Measurements from ENCODE around the gene NMRK1. TPM values are rescaled to one million over a fixed set of nuclear protein-coding genes. Genes with fewer than 3 reads are reported as not detected.

NMRK1 gene
- polyA plus RNA-seq (11.5 and 12.9 TPM in 2 replicates), polyA minus RNA-seq (3.9 and 5.0 TPM in 2 replicates)

DNA sequence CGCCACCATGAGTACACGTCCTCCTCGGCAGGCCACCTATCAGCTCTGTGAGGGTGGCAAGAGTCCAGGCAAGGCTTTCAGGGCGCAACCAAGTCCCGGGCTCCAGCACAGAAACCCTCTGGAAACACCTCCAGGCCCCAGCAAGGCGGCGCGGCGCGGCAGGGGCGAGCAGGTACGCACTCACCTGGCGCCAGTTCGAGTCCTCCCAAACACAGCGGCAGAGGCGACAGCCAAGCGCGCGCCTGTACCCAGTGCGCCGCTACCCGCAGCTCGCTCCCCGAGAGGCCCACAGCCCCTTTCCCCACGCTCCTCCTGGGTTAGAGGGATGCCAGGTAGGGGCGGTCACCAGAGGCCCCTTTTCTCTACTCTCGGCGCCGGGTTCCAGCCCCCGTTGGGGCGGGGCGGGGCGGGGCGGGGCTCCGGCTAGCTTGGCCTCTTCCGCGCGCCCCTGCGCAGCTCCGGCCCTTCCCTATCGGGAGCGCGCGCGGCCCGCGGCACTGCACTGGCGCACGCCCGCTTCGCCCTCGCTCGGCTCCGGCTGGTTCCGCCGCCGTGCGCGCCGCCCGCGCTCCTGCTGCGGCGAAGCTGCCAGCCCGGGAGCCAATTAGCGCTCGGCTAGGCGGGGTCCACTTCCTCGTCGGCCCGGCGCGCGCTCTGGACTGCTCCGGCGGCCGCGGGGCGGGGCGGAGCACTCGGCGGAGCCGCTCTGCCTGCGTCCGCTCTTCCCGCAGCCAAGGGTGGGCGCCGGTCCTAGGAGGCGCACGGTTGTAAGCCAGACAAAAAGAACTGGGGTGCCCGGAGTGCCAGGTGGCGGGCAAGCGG lies at the start of gene NMRK1, which contains the start of gene OSTF1:
Gene NMRK1 (minus strand): TSS at position 332 of the 822 bp plus-strand sequence. CDS start 5,040 bp downstream, outside the sequence.
Gene OSTF1 (plus strand): TSS at position 691 of the 822 bp plus-strand sequence. CDS start 179 bp downstream, outside the sequence.
- Histone ChIP-seq H2AFZ (ENCODE audit: low read depth, low read length) (peak within 1 kb of the TSS; percentile 62), H3K9me2 (ENCODE audit: insufficient read depth, low read length) (no peaks in the 10 kb centered on the region), H3K27me3 (ENCODE audit: insufficient read depth, low read depth, low read length) (peaks cover 11% of the 10 kb centered on the region), H3K36me3 (ENCODE audit: insufficient read depth, low read length) (no peaks in the 10 kb centered on the region), H3K79me2 (replicated peaks; ENCODE audit: insufficient read depth, low read length) (no peaks in the 10 kb centered on the region), H3K4me3 (ENCODE audit: low read length) (peak within 1 kb of the TSS; percentile 93), H3K9ac (ENCODE audit: low read length) (peak within 1 kb of the TSS; percentile 67), H3K9me3 (ENCODE audit: low read length) (no peaks in the 10 kb centered on the region), H4K20me1 (ENCODE audit: insufficient read depth) (no peaks in the 10 kb centered on the region), H3K27ac (ENCODE audit: low read length) (peak within 1 kb of the TSS; percentile 52), H3F3A (ENCODE audit: insufficient read depth, low read length, poor library complexity, severe bottlenecking) (no peaks in the 10 kb centered on the region), H3K4me2 (ENCODE audit: low read length) (peak within 1 kb of the TSS; percentile 99)
- TF ChIP-seq RAD21 (conservative IDR thresholded peaks at IDR 0.05) (peak; percentile 11), EZH2 (IDR thresholded peaks at IDR 0.05; ENCODE audit: borderline replicate concordance, insufficient read depth, low read length, poor library complexity, severe bottlenecking) (no peak), SMC3 (conservative IDR thresholded peaks at IDR 0.05; ENCODE audit: poor library complexity) (no peak), TAF1 (IDR thresholded peaks at IDR 0.05; ENCODE audit: low read depth) (peak; percentile 15), POLR2AphosphoS5 (IDR thresholded peaks at IDR 0.05) (peak; percentile 49), EP300 (conservative IDR thresholded peaks at IDR 0.05; ENCODE audit: poor library complexity, severe bottlenecking) (no peak), MXI1 (conservative IDR thresholded peaks at IDR 0.05; ENCODE audit: poor library complexity, severe bottlenecking) (peak; percentile 51)
- TF ChIP-seq, protein P1, sequence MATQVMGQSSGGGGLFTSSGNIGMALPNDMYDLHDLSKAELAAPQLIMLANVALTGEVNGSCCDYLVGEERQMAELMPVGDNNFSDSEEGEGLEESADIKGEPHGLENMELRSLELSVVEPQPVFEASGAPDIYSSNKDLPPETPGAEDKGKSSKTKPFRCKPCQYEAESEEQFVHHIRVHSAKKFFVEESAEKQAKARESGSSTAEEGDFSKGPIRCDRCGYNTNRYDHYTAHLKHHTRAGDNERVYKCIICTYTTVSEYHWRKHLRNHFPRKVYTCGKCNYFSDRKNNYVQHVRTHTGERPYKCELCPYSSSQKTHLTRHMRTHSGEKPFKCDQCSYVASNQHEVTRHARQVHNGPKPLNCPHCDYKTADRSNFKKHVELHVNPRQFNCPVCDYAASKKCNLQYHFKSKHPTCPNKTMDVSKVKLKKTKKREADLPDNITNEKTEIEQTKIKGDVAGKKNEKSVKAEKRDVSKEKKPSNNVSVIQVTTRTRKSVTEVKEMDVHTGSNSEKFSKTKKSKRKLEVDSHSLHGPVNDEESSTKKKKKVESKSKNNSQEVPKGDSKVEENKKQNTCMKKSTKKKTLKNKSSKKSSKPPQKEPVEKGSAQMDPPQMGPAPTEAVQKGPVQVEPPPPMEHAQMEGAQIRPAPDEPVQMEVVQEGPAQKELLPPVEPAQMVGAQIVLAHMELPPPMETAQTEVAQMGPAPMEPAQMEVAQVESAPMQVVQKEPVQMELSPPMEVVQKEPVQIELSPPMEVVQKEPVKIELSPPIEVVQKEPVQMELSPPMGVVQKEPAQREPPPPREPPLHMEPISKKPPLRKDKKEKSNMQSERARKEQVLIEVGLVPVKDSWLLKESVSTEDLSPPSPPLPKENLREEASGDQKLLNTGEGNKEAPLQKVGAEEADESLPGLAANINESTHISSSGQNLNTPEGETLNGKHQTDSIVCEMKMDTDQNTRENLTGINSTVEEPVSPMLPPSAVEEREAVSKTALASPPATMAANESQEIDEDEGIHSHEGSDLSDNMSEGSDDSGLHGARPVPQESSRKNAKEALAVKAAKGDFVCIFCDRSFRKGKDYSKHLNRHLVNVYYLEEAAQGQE (IDR thresholded peaks at IDR 0.05; ENCODE audit: borderline replicate concordance) = no peak
- TF ChIP-seq, protein P2, sequence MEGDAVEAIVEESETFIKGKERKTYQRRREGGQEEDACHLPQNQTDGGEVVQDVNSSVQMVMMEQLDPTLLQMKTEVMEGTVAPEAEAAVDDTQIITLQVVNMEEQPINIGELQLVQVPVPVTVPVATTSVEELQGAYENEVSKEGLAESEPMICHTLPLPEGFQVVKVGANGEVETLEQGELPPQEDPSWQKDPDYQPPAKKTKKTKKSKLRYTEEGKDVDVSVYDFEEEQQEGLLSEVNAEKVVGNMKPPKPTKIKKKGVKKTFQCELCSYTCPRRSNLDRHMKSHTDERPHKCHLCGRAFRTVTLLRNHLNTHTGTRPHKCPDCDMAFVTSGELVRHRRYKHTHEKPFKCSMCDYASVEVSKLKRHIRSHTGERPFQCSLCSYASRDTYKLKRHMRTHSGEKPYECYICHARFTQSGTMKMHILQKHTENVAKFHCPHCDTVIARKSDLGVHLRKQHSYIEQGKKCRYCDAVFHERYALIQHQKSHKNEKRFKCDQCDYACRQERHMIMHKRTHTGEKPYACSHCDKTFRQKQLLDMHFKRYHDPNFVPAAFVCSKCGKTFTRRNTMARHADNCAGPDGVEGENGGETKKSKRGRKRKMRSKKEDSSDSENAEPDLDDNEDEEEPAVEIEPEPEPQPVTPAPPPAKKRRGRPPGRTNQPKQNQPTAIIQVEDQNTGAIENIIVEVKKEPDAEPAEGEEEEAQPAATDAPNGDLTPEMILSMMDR (IDR thresholded peaks at IDR 0.05; ENCODE audit: poor library complexity, severe bottlenecking) = peak; percentile 22

DNA sequence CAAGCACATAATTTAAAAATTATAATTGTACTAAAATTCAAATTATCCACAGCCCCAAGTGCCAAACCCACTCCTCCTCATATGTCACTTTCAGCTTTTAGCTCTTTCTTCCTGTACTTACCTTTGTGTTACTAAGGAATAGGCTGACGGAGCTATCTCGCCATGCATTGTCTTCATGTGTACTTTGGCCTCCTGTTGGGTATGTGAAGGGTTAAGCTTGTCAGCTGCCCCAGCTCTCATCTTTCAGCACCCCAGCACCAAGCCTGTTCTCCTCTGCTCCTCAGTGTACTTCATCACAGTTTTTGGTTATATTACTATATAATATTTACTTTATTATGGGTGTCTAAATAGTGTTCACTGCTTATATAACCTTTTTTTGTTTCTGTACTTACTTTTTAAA lies 46.5 kb upstream of the NMRK1 start:
- TF ChIP-seq SMC3 (conservative IDR thresholded peaks at IDR 0.05; ENCODE audit: poor library complexity) (no peak), EZH2 (IDR thresholded peaks at IDR 0.05; ENCODE audit: borderline replicate concordance, insufficient read depth, low read length, poor library complexity, severe bottlenecking) (no peak), TAF1 (IDR thresholded peaks at IDR 0.05; ENCODE audit: low read depth) (no peak), MXI1 (conservative IDR thresholded peaks at IDR 0.05; ENCODE audit: poor library complexity, severe bottlenecking) (no peak), RAD21 (conservative IDR thresholded peaks at IDR 0.05) (no peak), EP300 (conservative IDR thresholded peaks at IDR 0.05; ENCODE audit: poor library complexity, severe bottlenecking) (no peak), POLR2AphosphoS5 (IDR thresholded peaks at IDR 0.05) (no peak)
- TF ChIP-seq, protein P1 (IDR thresholded peaks at IDR 0.05; ENCODE audit: borderline replicate concordance) = no peak
- TF ChIP-seq, protein P2 (IDR thresholded peaks at IDR 0.05; ENCODE audit: poor library complexity, severe bottlenecking) = no peak
- H3K4me2 ChIP-seq (ENCODE audit: low read length) = no peak overlapping the region

More for the DNA sequence above, 46.5 kb upstream of the NMRK1 start:
- Histone ChIP-seq H3K9me2 (ENCODE audit: insufficient read depth, low read length) (no peaks in the 10 kb centered on the region), H3K36me3 (ENCODE audit: insufficient read depth, low read length) (no peaks in the 10 kb centered on the region), H3K27ac (ENCODE audit: low read length) (no peak overlapping the region), H3F3A (ENCODE audit: insufficient read depth, low read length, poor library complexity, severe bottlenecking) (no peaks in the 10 kb centered on the region), H3K27me3 (ENCODE audit: insufficient read depth, low read depth, low read length) (no peaks in the 10 kb centered on the region), H4K20me1 (ENCODE audit: insufficient read depth) (no peaks in the 10 kb centered on the region), H3K4me3 (ENCODE audit: low read length) (no peak overlapping the region), H2AFZ (ENCODE audit: low read depth, low read length) (no peak overlapping the region), H3K9me3 (ENCODE audit: low read length) (no peaks in the 10 kb centered on the region), H3K9ac (ENCODE audit: low read length) (no peak overlapping the region), H3K79me2 (replicated peaks; ENCODE audit: insufficient read depth, low read length) (no peaks in the 10 kb centered on the region)
